MM.1S (cell line): ENCODE data around the gene CALU.
A peak's percentile ranks its signal among the peaks of the same experiment; 100 is the strongest.

ENCODE experiments used
- DNase-seq: peaks from one replicate; pipeline ENCODE4 v3.0.0-alpha.2; 2015
- H2AFZ ChIP-seq: fragments of 300-600 bp; sonication (generic); 2 replicates; pipeline ENCODE4 v1.6.0; 2016; ENCODE audit warnings: antibody characterized with exemption, low read length
- H3F3A ChIP-seq: fragments of 300-600 bp; sonication (generic); 2 replicates; pipeline ENCODE4 v1.6.1; 2016; ENCODE audit warnings: mild to moderate bottlenecking, antibody characterized with exemption, low read length, moderate library complexity, mixed read lengths; ENCODE audit not compliant: insufficient read depth
- H3K27ac ChIP-seq: fragments of 300-600 bp; sonication (generic); 2 replicates; pipeline ENCODE4 v1.5.1; 2016; ENCODE audit warnings: mild to moderate bottlenecking, low read length
- H3K27me3 ChIP-seq: fragments of 300-600 bp; sonication (generic); replicated peaks from 2 replicates; pipeline ENCODE4 v1.6.0; 2016; ENCODE audit warnings: low read length; ENCODE audit not compliant: insufficient read depth
- H3K36me3 ChIP-seq: fragments of 300-600 bp; sonication (generic); replicated peaks from 2 replicates; pipeline ENCODE4 v1.6.1; 2016; ENCODE audit warnings: mild to moderate bottlenecking, low read length, mixed read lengths; ENCODE audit not compliant: insufficient read depth
- H3K4me1 ChIP-seq: fragments of 300-600 bp; sonication (generic); 2 replicates; pipeline ENCODE4 v1.6.1; 2016; ENCODE audit warnings: low read length, mixed read lengths
- H3K4me2 ChIP-seq: fragments of 300-600 bp; sonication (generic); 2 replicates; pipeline ENCODE4 v1.6.0; 2016; ENCODE audit warnings: low read depth, low read length
- H3K4me3 ChIP-seq: fragments of 300-600 bp; sonication (generic); 2 replicates; pipeline ENCODE4 v1.5.1; 2016; ENCODE audit warnings: low read length, mixed read lengths
- H3K79me2 ChIP-seq: fragments of 300-600 bp; sonication (generic); 2 replicates; pipeline ENCODE4 v1.6.1; 2016; ENCODE audit warnings: mixed run types, low read length, mixed read lengths
- H3K9ac ChIP-seq: fragments of 300-600 bp; sonication (generic); 2 replicates; pipeline ENCODE4 v1.6.1; 2016; ENCODE audit warnings: low read length, mixed read lengths
- H3K9me2 ChIP-seq: fragments of 300-600 bp; sonication (generic); replicated peaks from 2 replicates; pipeline ENCODE4 v1.6.1; 2016; ENCODE audit warnings: mild to moderate bottlenecking, low read length, mixed read lengths; ENCODE audit not compliant: insufficient read depth
- H3K9me3 ChIP-seq: fragments of 300-600 bp; sonication (generic); replicated peaks from 2 replicates; pipeline ENCODE4 v1.6.1; 2016; ENCODE audit warnings: mild to moderate bottlenecking, low read length, mixed read lengths; ENCODE audit not compliant: insufficient read depth
- H4K20me1 ChIP-seq: fragments of 300-600 bp; sonication (generic); 2 replicates; pipeline ENCODE4 v1.6.1; 2016; ENCODE audit warnings: mild to moderate bottlenecking, low read length, moderate library complexity, mixed read lengths; ENCODE audit not compliant: insufficient read depth
- EZH2 ChIP-seq: fragments of 300-600 bp; sonication (generic); optimal IDR thresholded peaks from 2 replicates; pipeline ENCODE3; 2017; ENCODE audit warnings: low read depth, mild to moderate bottlenecking, antibody characterized with exemption, low read length, mixed read lengths
- EZH2phosphoT487 ChIP-seq: fragments of 300-600 bp; sonication (generic); IDR thresholded peaks from 2 replicates; pipeline ENCODE4 v1.6.1; 2018; ENCODE audit warnings: antibody characterized with exemption, low read length
- TF ChIP-seq, protein P1 (sequence below): fragments of 300-600 bp; sonication (generic); IDR thresholded peaks from 2 replicates; pipeline ENCODE4 v1.5.1; 2016; ENCODE audit warnings: antibody characterized with exemption, low read length, mixed read lengths

Gene CALU

DNA sequence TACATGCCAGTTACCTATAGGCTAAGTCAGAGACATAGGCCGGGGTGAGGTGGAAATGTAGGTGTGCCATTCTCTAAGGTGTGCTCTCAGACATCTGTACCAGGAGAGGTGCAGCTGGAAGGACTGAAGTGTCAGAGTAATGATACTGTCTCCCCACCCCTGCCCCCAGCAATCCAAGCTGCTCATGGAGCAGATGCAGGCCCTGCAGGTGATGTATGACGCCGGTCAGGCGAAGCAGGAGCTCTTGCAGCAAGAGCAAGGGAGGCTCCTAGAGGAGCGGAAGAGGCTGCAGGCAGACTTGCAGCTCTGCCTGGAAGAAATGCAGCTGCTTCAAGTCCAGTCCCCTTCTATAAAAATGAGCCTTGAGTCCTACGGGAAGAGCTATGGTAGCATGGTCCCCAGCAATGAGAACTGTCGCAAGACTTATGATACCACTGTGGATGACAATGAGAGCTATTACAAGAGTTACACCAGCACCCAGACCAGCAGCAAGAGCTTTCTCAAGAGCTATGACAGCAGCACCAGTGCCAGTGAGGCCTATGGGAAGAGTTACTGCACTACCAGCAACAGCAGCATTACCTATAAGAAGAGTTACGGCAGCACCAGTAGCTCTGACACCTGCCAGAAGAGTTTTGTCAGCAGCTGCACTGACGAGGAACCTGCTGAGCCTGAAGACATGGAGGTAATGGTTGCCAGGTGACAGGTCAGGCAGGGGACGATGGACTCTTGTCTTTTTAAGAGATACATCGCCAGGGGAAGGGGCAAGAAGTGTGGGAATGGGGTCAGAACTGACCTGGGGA, 72.7 kb downstream of the CALU start:
- Histone ChIP-seq H3K4me3 (no peak overlapping the region), H3K9me3 (no peaks in the 10 kb centered on the region), H3K9ac (no peak overlapping the region), H3K27ac (peak overlapping the region; percentile 53; the same call in 1 of the 2 replicates), H4K20me1 (no peaks in the 10 kb centered on the region), H3K36me3 (no peaks in the 10 kb centered on the region), H3K79me2 (no peaks in the 10 kb centered on the region), H3K4me1 (peaks cover 22% of the 10 kb centered on the region), H3F3A (peaks cover 10% of the 10 kb centered on the region), H3K9me2 (no peaks in the 10 kb centered on the region), H3K27me3 (no peaks in the 10 kb centered on the region), H3K4me2 (peak overlapping the region; percentile 80), H2AFZ (peak overlapping the region; percentile 67)
- TF ChIP-seq EZH2: no peak
- TF ChIP-seq EZH2phosphoT487: no peak
- TF ChIP-seq, protein P1, sequence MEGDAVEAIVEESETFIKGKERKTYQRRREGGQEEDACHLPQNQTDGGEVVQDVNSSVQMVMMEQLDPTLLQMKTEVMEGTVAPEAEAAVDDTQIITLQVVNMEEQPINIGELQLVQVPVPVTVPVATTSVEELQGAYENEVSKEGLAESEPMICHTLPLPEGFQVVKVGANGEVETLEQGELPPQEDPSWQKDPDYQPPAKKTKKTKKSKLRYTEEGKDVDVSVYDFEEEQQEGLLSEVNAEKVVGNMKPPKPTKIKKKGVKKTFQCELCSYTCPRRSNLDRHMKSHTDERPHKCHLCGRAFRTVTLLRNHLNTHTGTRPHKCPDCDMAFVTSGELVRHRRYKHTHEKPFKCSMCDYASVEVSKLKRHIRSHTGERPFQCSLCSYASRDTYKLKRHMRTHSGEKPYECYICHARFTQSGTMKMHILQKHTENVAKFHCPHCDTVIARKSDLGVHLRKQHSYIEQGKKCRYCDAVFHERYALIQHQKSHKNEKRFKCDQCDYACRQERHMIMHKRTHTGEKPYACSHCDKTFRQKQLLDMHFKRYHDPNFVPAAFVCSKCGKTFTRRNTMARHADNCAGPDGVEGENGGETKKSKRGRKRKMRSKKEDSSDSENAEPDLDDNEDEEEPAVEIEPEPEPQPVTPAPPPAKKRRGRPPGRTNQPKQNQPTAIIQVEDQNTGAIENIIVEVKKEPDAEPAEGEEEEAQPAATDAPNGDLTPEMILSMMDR: no peak
- peak; percentile 82 for DNase-seq

DNA sequence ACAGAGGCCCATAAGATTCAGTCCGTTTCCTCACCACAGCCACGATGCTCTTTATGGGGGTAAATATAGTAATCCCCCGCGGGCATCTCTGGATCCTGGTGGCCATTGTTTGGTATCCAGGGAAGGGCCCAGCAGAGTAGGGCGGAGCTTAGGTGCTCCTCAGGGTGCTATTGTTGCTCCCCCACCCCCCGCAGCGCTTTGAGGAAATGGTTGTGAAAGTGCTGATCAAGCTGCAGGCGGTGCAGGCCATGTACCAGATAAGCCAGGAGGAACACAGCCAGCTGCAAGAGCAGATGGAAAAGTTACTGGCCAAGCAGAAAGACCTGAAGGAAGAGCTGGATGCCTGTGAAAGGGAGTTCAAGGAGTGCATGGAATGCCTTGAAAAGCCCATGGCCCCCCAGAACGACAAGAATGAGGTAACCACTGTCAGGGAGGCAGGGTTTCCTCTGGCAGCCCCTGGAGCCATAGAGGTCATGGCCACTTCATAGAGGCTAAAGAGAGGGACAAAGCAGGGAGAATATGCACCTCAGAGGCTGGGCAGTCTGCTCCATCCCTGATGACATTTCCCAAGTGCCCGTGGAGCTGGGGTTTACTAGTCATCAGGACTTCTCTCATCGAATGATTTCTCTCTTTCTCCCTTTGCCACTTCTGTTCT, 73.5 kb downstream of the CALU start:
- Histone ChIP-seq H2AFZ (peak overlapping the region; percentile 67), H3K4me1 (peaks cover 22% of the 10 kb centered on the region), H3F3A (peaks cover 10% of the 10 kb centered on the region), H3K9ac (peak overlapping the region; percentile 17; the same call in 1 of the 2 replicates), H3K9me2 (no peaks in the 10 kb centered on the region), H3K4me3 (peak overlapping the region; percentile 15; the same call in 1 of the 2 replicates), H3K9me3 (no peaks in the 10 kb centered on the region), H3K36me3 (no peaks in the 10 kb centered on the region), H3K79me2 (no peaks in the 10 kb centered on the region), H4K20me1 (no peaks in the 10 kb centered on the region), H3K27me3 (no peaks in the 10 kb centered on the region), H3K4me2 (peak overlapping the region; percentile 80), H3K27ac (peak overlapping the region; percentile 53; the same call in 1 of the 2 replicates)
- TF ChIP-seq EZH2 (no peak), EZH2phosphoT487 (no peak)
- TF ChIP-seq, protein P1: no peak
- DNase-seq: peak; percentile 93

DNA sequence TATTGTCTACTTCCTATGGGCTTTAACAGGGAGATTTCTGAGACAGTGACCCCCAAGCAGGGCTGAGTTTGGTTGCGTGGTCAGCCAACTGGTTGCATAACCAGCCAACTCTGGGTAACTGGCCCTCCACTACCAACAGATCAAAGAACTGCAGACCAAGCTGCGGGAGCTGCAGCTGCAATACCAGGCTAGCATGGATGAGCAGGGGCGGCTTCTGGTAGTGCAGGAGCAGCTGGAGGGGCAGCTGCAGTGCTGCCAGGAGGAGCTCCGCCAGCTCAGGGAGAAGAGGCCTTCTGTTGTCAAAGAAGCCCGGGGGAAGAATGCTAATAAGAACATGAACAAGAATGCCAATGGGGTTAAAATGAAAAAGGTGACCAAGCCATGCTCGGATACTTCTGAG, 75.3 kb downstream of the CALU start:
- Histone ChIP-seq H3K27me3 (no peaks in the 10 kb centered on the region), H3K4me2 (no peak overlapping the region), H3F3A (peaks cover 10% of the 10 kb centered on the region), H3K4me3 (no peak overlapping the region), H3K9me3 (no peaks in the 10 kb centered on the region), H3K79me2 (no peaks in the 10 kb centered on the region), H3K27ac (no peak overlapping the region), H3K36me3 (no peaks in the 10 kb centered on the region), H3K9me2 (no peaks in the 10 kb centered on the region), H3K9ac (no peak overlapping the region), H2AFZ (no peak overlapping the region), H3K4me1 (peaks cover 22% of the 10 kb centered on the region), H4K20me1 (no peaks in the 10 kb centered on the region)
- no peak for DNase-seq
- TF ChIP-seq, protein P1: no peak
- TF ChIP-seq EZH2phosphoT487 (no peak), EZH2 (no peak)
